HG03139 (cell line): ENCODE data around the gene GPR3.

Source experiments
- ATAC-seq: cut with Tn5 transposase; IDR thresholded peaks from one replicate; pipeline ENCODE4 v1.9.1; 2021; ENCODE audit not compliant: unreplicated experiment

The GPR3 gene

GRCh38 chr1:27358038-27358927 is 34.1 kb upstream of the GPR3 start:
- no peak for ATAC-seq

- no peak for ATAC-seq
These were observed 33.5 kb upstream of the GPR3 start for GRCh38 chr1:27358928-27359313.

GRCh38 chr1:27359822-27360158 is 32.6 kb upstream of the GPR3 start:
- ATAC-seq: no peak

- no peak for ATAC-seq
These were observed 32.0 kb upstream of the GPR3 start for GRCh38 chr1:27360159-27361043.

GRCh38 chr1:27361044-27361402 is 31.4 kb upstream of the GPR3 start:
- no peak for ATAC-seq

- no peak for ATAC-seq
These were observed 30.9 kb upstream of the GPR3 start for GRCh38 chr1:27361553-27361952.

GRCh38 chr1:27363766-27364695 is 28.4 kb upstream of the GPR3 start:
- ATAC-seq: no peak

- ATAC-seq: no peak
These were observed 27.6 kb upstream of the GPR3 start for GRCh38 chr1:27364696-27365371.

- no peak for ATAC-seq
These were observed 26.9 kb upstream of the GPR3 start for GRCh38 chr1:27365372-27366112.

- ATAC-seq: no peak
These were observed 26.4 kb upstream of the GPR3 start for GRCh38 chr1:27366113-27366410.

- no peak for ATAC-seq
These were observed 25.8 kb upstream of the GPR3 start, which contains the start of gene MAP3K6 for GRCh38 chr1:27366411-27367159. Gene MAP3K6, minus strand, starts transcription at chr1:27366961. Its CDS starts 364 bp downstream, at chr1:27366597.

GRCh38 chr1:27367160-27367650 is 25.2 kb upstream of the GPR3 start:
- ATAC-seq: no peak

GRCh38 chr1:27368869-27369582 is 23.4 kb upstream of the GPR3 start:
- no peak for ATAC-seq

GRCh38 chr1:27372022-27372807 is 20.2 kb upstream of the GPR3 start:
- no peak for ATAC-seq

GRCh38 chr1:27372808-27373690 is 19.4 kb upstream of the GPR3 start:
- ATAC-seq: no peak

- no peak for ATAC-seq
These were observed 17.9 kb upstream of the GPR3 start, which contains the start of gene FCN3 for GRCh38 chr1:27374362-27375086. Gene FCN3, minus strand, starts transcription at chr1:27374824. Its CDS starts 6 bp downstream, at chr1:27374818.
